OCI-LY7 (cell line): ENCODE data around the gene FOXA2. TPM values are rescaled to one million over a fixed set of nuclear protein-coding genes. Genes with fewer than 3 reads are reported as not detected.

Experiments used
- BruUV-seq: library from RNA; stranded (reverse); fragments of 400-500 nt; replicated peaks from 2 replicates; lab custom pipeline; 2021; lab: Mats Ljungman, UMichigan
- CTCF ChIA-PET: fragments of 300-600 bp; sonication (Branson Sonifier 250); formaldehyde crosslinking; loops from one replicate; lab custom pipeline; 2022; ENCODE audit warnings: antibody characterized with exemption; ENCODE audit not compliant: unreplicated experiment; lab: Charles Lee
- POLR2A ChIA-PET: fragments of 300-600 bp; sonication (Branson Sonifier 250); formaldehyde crosslinking; loops from one replicate; lab custom pipeline; 2022; ENCODE audit warnings: antibody characterized with exemption; lab: Charles Lee
- DNase-seq: peaks from one replicate; pipeline ENCODE4 v3.0.0-alpha.2; 2015; ENCODE audit warnings: low spot score
- H2AFZ ChIP-seq: fragments of 200-600 bp; sonication (generic), shearing (Covaris generic); 2 replicates; pipeline ENCODE4 v1.6.1; 2014; ENCODE audit warnings: mild to moderate bottlenecking, antibody characterized with exemption, low read length, moderate library complexity
- H3K27ac ChIP-seq: fragments of 200-600 bp; sonication (generic); 2 replicates; pipeline ENCODE4 v1.5.1; 2014; ENCODE audit warnings: mixed run types, low read depth, mild to moderate bottlenecking, moderate library complexity, low read length, inconsistent platforms; ENCODE audit not compliant: poor library complexity, severe bottlenecking
- H3K36me3 ChIP-seq: fragments of 200-600 bp; sonication (generic); 2 replicates; pipeline ENCODE4 v1.6.1; 2014; ENCODE audit warnings: mild to moderate bottlenecking, antibody characterized with exemption, low read length, moderate library complexity, mixed read lengths; ENCODE audit not compliant: insufficient read depth
- H3K4me1 ChIP-seq: fragments of 200-600 bp; sonication (generic); 2 replicates; pipeline ENCODE4 v1.5.1; 2014; ENCODE audit warnings: mild to moderate bottlenecking, low read length; ENCODE audit not compliant: insufficient read depth, poor library complexity, severe bottlenecking
- H3K4me2 ChIP-seq: fragments of 200-600 bp; sonication (generic); 2 replicates; pipeline ENCODE4 v1.6.1; 2014; ENCODE audit warnings: mild to moderate bottlenecking, low read length
- H3K4me3 ChIP-seq: fragments of 200-600 bp; sonication (generic); 2 replicates; pipeline ENCODE4 v1.5.1; 2014; ENCODE audit warnings: mild to moderate bottlenecking, low read depth, low read length; ENCODE audit not compliant: poor library complexity, severe bottlenecking
- H3K79me2 ChIP-seq: fragments of 200-600 bp; sonication (generic); 2 replicates; pipeline ENCODE4 v1.6.1; 2016; ENCODE audit warnings: low read depth, mild to moderate bottlenecking, low read length, moderate library complexity, mixed read lengths; ENCODE audit not compliant: insufficient read depth
- H3K9me2 ChIP-seq: fragments of 200-600 bp; sonication (generic); 2 replicates; pipeline ENCODE4 v1.6.1; 2016; ENCODE audit warnings: mild to moderate bottlenecking, low read length, mixed read lengths; ENCODE audit not compliant: insufficient read depth
- H3K9me3 ChIP-seq: fragments of 200-600 bp; sonication (generic); 2 replicates; pipeline ENCODE4 v1.6.1; 2014; ENCODE audit warnings: mild to moderate bottlenecking, mixed run types, low read length, mixed read lengths
- H4K20me1 ChIP-seq: fragments of 200-600 bp; sonication (generic); 2 replicates; pipeline ENCODE4 v1.6.1; 2014; ENCODE audit warnings: mild to moderate bottlenecking, antibody characterized with exemption, low read length, moderate library complexity, mixed read lengths; ENCODE audit not compliant: insufficient read depth
- CTCF ChIP-seq: fragments of 200-600 bp; sonication (generic); conservative IDR thresholded peaks from 2 replicates; pipeline ENCODE4 v1.5.1; 2014; ENCODE audit warnings: mild to moderate bottlenecking, antibody characterized with exemption, low read length, moderate library complexity, mixed read lengths
- EZH2phosphoT487 ChIP-seq: fragments of 200-600 bp; sonication (generic); IDR thresholded peaks from 2 replicates; pipeline ENCODE4 v1.6.1; 2018; ENCODE audit warnings: low read depth, borderline replicate concordance, mild to moderate bottlenecking, mixed run types, antibody characterized with exemption, low read length, moderate library complexity, mixed read lengths
- intact Hi-C: fragments of 100-400 bp; cut with micrococcal nuclease; formaldehyde crosslinking; loops from one replicate; pipeline ENCODE4 v1.10.0; 2022; ENCODE audit not compliant: unreplicated experiment
- total RNA-seq, 2 experiments: library from RNA; depleted of rRNA in 1 of 2; stranded (reverse); fragments of >200 nt in 1 of 2; shearing (Covaris generic) in 1 of 2; gene quantifications; 2 replicates each; pipeline ENCODE4 v1.2.3, GENCODE V29; 2014 to 2022

The FOXA2 gene
- total RNA-seq, 2 experiments from 2014 or later, result not detected

DNA sequence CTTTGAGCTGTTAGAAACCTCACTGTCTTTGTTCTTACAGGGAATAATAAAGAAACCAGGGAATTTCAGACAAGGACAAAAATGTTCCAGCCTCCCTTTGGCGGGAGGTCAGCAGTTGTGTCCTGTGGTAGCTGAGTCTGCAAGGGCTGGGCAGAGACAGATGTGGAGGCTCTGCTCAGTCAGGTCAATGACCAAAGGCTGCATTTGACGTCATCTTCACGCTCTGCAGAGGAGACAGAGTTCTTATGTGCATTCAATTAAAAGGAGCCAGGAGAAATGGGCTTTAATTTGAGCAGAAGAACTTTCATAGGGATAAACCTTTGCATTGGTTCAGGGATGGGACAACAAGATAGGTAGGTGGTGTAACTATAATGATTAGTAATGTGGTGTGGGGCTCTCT lies 45.1 kb upstream of the FOXA2 start:
- Histone ChIP-seq H3K79me2 (no peaks in the 10 kb centered on the region), H3K9me2 (no peaks in the 10 kb centered on the region), H3K4me1 (no peaks in the 10 kb centered on the region), H3K27ac (no peak overlapping the region), H4K20me1 (no peaks in the 10 kb centered on the region), H2AFZ (no peak overlapping the region), H3K4me3 (no peak overlapping the region), H3K36me3 (no peaks in the 10 kb centered on the region), H3K9me3 (no peaks in the 10 kb centered on the region), H3K4me2 (no peak overlapping the region)
- TF ChIP-seq EZH2phosphoT487 (no peak), CTCF (no peak)
- CTCF ChIA-PET, result no interaction called here
- intact Hi-C loops, result no loop called here
- DNase-seq, result no peak
- no TSS peak for BruUV-seq
- POLR2A ChIA-PET, result no interaction called here

DNA sequence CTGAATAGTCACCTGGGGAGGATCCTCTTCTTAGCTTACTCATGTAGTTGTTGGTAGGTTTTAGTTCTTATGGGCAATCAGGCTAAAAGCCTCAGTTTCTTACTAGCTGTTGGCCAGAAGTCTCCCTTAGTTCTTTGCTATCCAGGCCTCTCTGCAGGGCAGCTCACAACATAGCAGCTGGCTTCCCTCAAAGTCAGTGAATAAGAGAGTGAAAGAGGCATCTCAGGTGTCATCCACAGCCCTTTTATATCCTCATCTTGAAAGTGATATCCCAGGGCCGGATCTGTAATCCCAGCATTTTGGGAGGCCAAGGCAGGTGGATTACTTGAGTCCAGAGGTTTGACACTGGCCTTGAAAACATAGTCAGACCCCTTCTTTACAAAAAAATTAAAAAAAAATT lies 42.1 kb upstream of the FOXA2 start:
- POLR2A ChIA-PET, result no interaction called here
- no peak for DNase-seq
- Histone ChIP-seq H3K36me3 (no peaks in the 10 kb centered on the region), H3K9me2 (no peaks in the 10 kb centered on the region), H2AFZ (no peak overlapping the region), H3K4me3 (no peak overlapping the region), H3K4me1 (no peaks in the 10 kb centered on the region), H4K20me1 (no peaks in the 10 kb centered on the region), H3K27ac (no peak overlapping the region), H3K79me2 (no peaks in the 10 kb centered on the region), H3K4me2 (no peak overlapping the region), H3K9me3 (no peaks in the 10 kb centered on the region)
- TF ChIP-seq CTCF (no peak), EZH2phosphoT487 (no peak)
- intact Hi-C loops, result no loop called here
- BruUV-seq, result no TSS peak
- CTCF ChIA-PET, result no interaction called here

DNA sequence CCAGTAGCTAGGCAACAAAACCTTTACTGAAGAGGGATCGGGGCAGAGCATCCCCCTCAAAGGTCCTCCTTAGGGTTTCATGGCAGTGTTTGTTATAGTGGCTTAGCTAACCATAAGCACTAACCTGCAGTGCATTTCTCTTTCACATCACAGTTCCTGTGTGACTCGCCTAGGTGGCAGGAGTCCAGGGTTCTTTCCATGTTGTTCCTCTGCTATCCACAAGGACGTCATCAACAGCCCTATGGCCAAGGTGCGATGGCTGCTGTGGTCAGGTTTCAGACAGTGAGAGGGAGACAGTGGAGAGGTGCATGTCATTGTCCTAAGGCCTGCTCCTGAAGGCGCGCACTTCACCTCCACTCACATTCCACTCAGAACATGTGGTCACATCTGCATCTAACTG lies 38.8 kb upstream of the FOXA2 start:
- Histone ChIP-seq H3K79me2 (no peaks in the 10 kb centered on the region), H3K4me3 (no peak overlapping the region), H3K4me2 (no peak overlapping the region), H3K9me3 (no peaks in the 10 kb centered on the region), H2AFZ (no peak overlapping the region), H3K27ac (no peak overlapping the region), H4K20me1 (no peaks in the 10 kb centered on the region), H3K36me3 (no peaks in the 10 kb centered on the region), H3K4me1 (no peaks in the 10 kb centered on the region), H3K9me2 (no peaks in the 10 kb centered on the region)
- ChIA-PET POLR2A (no interaction called here), CTCF (no interaction called here)
- BruUV-seq, result no TSS peak
- TF ChIP-seq EZH2phosphoT487 (no peak), CTCF (no peak)
- intact Hi-C loops, result no loop called here
- no peak for DNase-seq
